NCI-H446 treated with DMSO at 0.1 percent for 48 hours (cell line): ENCODE measurements around the gene RAD51.

Experiments used
- DNase-seq: peaks from one replicate; lab custom pipeline; 2025; lab: John Stamatoyannopoulos, UW

The RAD51 gene

DNA sequence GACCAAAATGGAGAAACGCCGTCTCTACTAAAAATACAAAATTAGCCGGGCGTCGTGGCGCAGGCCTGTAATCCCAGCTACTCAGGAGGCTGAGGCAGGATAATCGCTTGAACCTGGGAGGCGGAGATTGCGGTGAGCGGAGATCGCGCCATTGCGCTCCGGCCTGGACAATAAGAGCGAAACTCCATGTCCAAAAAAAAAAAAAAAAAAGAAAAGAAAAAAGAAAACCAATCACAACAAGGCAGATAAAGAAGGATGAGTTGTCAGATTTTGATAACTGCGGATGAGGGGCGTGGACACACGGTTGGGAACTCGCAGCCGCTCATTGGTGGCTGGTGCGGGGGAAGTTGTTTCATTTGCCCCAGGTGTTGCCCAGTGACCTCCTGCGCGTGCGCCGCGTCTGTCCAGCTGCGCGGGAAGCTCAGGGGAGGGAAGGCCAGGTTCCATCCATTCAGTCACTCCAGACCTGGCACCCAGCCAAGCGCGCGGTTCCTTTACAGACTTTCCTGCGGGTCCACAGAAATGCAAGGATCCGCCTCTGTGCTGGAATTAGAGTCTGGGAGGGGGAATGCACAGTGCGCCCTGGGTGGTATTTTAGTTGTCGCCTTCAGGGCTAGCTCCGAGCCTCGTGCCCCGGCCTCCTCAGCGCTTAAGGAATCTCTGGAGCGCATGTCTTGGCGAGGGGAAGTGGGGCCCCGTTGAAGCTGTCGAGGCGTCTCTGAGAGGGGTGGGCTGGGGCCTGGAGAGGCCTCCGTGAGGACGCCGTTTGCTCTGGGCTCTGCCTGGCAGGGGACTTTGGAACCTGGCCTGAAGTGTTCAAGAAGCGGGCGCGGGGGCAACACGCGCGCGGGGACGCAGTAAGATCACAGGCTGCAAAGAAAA lies 68.2 kb downstream of the RAD51 start:
- no peak for DNase-seq

DNA sequence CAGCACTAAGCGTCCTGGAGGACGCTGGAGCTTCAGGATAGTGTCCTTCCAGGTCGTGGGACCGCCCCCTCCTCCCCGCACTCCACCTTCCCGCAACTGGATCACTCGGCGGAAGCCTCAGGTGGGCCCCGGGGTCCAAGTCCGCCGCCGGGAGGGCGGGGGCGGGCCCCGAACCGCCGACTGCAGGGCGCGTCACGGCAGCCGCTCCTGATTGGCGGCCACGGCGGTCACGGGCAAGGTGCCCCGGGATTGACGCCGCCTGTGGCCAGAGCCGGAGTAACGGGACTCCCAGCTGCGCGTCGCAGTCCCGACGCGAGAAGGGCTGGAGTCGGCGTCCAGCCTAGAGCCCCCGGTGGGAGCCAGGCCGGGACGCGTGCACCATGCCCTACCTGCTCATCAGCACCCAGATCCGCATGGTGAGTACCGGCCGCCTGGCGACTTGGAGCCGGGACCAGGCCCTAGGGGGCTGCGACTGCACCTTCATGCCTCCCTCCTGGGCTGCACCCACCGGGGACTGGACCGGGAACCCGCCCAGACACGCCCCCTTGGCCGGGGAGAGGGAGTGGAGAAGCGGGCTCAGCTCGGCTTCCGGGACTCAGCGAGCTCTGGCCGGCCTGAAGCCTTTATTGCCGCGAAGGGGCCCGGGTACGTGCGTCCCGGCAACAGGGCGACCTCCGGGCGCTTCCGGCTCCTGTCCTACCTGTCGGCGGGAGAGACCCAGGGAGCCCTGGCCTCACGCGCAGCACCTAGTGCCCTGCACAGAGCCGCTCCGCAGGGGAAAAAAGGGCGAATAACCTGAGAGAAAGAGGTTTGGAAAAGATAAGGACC lies 69.0 kb downstream of the RAD51 start, which contains the start of gene GCHFR:
Gene GCHFR (plus strand): TSS at position 268 of the 828 bp plus-strand sequence. CDS start 113 bp downstream, at position 381.
- DNase-seq: no peak

DNA sequence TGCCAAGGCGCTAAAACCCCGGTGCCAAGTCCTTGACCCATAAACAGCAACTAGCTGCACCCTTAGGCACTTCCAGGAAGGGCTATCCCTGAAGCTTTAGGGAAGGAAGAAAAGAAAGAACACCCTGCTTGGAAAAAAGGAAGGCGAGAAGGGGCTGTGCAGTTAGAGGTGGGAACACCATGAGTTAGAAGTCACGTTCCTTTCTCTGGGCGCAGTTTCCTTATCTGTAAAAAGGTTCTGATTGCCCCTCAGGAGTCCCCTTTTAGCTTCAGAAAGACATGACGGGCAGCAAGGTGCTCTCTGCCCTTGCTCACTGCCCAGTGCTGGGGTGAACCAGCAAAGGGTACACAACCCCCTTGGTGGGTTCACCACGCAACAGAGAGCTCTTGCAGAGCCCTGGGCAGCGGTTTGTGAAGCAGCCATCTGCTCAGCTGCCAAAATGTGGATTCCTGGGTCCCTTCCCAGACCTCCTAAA lies 69.7 kb downstream of the RAD51 start:
- DNase-seq: no peak

DNA sequence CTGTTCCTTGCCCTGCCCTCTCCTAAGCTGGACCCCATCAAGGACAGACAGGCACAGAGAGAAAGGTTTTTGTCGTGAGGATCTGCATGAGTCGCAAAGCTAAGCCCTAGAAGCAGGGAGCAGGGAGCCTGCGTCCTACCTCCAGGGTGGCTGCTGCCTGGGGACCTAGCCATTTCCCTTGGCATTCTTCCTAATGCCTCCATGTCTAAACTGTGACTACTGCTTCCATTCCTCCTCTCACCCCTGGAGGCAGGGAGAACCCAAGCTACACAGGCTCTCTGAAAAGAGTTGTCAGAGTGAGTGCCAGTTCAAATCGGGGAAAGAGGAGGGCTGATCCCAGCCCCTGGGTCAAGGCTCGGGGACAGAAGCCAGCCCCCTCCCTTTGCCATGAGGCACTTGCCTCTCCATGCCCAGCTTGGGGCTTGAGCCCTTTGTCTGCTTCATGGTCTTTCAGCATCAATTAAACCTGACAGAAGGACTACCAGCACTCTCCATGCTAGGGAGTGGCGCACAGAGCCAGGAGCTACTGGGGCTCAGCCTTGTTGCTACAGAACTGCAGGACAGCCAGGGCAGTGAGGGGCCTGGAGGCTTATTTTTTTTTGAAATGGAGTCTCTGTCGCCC lies 71.3 kb downstream of the RAD51 start:
- DNase-seq: no peak

DNA sequence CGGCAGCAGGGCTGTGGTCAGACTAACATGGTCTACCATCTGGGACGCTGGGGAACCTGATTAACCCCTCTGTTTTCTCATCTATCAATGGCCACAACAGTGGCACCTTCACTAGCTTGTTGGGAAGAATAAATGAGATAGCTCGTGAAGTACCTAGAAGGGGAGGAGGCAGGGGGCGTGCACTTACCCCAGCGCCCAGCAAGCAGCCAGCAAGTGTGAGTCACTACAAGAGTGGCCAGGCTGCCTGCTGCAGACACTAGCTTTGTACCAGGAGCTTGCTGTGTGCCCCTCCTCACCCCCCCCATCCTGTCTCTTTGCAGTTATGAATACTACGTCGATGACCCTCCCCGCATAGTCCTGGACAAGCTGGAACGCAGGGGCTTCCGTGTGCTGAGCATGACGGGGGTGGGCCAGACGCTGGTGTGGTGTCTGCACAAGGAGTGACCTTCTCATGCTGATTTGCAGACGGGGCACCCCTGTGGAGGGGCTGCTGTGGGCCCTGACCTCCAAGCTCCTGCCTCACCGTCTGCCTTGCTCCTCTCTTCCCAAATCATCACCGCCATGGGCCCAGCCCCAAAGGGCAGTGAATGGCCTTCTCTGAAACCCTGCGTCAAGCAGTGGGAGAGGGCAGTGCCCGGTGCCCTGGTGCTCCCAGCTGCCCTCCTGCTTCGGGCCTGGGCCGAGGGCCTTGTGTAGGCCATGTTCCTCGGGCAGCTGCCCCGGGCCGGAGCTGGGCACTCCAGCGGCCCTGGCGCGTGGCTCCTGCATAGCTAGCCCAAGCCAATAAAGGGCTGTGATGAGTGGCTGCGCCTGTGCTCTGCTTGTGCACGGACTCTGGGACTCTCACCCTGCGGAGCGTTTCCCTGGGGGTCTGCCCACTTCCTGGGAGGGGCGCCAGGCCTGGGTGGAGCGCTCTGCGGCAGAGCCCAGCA lies 72.2 kb downstream of the RAD51 start:
- peak; percentile 34 for DNase-seq

DNA sequence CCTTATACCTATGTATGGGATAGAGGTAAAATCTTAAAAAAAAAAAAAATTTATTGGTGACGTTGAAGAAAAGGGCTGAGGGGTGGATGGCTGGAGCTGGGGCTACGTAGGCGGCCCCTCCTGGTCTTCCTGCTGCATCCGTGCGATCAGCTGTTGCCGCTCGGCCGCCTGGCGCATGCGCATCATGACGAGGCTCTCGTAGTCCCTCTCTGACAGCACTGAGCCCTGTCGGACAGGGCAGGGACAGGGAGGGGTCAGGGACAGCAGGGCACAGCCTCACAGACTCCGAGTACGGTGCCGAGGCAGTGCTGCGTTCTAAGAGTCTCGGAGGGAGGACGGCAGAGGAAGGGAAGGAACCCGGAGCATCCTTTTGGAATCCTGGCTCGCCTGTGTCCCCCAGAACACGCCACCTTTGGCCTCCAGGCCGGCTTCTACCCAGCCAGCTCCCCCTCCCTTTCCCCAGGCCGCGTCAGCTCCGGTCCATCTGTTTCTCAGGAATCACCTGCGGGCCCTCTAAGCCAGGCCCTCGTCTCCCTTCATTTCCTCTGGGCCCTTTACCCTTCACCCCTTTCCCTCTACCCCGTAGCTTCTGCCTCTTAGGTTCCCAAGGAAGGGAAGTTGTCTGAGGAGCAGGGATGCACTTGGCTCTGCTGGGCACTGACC lies 73.0 kb downstream of the RAD51 start:
- no peak for DNase-seq

DNA sequence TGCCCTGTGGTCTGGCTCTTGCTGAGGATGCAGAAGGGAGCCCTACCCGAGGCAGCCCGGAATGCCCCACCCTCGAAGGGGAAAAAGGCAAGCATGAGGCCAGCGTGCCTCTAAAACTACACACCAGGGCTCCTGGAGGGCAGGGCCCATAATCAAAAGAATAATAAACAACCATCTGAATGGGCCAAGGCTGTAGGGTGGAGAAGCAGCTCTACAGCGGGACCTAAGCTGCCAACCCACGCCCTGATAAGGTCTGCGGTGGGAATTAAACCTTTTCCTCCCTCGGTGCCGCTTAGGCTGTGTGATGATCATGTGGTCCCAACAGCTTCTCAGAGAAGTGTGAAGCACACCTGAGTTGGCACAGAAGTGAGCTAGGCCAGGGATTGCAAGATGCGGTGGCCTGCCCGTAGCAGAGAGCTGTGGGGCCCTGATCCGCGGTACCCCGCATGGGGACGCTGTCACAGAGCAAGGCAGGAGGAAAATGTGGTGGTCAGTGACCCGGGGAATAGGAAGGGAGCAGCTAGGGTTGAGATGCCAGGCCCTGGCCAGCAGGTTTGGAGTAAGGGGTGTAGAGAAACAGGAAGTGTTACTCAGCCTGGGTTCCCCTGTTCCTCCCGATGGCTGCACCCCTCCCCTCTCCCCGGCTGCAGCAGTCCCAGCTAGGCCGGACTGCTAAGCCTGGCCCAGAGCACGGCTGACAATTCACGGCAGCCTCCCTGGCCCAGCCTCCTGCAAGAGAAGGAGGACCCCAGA lies 73.7 kb downstream of the RAD51 start:
- DNase-seq: no peak

DNA sequence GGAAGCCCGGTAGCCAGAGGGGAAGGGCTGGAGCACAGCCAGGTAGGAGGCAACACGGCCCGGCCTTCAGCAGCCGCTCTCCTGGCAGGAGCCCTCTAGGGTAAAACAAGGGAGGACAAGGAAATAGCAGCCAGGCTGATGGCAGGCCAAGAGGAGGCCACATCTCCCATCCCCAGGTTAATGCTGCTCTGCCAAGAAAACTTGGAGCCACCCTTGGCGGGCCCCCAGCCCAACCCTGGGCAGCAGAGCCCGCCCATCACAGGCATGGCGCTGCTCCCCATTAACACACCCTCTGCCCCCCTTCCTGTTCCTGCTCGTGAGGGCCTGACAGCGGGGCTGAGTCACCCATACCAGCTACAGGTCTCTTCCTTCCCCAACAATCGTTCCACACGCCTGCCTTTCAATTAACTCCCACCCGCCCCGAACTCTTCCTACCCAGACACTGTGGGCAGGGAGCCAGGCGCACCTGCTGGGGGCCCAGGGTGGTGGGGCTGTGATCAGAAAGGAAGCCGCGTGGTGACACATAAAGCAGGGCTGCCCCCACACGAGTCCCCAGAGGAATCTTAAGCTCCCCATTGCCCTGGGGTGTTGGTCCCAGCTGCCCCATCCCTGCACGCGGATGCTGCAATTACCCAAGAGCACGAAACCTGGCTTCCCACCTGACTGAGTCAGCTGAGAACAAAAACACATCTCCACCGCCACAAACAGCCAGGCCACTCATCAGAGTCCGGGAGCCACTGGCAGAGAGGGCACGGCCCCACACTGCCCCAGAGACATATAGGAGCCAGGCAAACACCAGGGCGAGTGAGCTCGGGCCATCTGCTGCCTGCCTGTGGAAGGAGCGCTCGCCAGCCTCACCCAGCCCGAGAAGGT lies 74.5 kb downstream of the RAD51 start, which contains the start of gene C15orf62:
Gene C15orf62 (plus strand): TSS at position 707 of the 873 bp plus-strand sequence. CDS start 516 bp downstream, outside the sequence.
- DNase-seq: peak; percentile 72

DNA sequence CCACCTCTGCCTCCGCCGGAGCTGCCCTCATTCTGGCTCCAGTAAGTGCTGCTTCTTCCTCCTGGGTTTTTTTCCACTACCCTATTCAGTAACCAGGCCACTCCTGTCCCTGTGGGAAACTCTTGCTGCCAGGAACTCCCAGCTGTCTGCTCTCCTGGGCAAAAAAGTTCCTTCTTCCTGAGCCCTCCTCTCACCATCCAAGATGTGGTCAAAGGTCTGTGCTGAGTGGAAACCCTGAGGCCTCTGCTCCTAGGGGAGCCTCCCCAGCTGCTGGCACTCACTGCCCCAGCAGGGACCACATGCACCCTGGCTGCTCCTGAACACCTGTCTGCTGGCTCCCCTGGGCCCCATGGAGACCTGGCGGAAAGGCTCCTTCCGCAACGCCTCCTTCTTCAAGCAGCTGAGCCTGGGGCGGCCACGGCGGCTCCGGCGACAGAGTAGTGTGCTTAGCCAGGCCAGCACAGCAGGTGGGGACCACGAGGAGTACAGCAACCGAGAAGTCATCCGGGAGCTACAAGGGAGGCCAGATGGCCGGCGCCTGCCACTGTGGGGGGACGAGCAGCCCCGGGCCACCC lies 75.3 kb downstream of the RAD51 start:
- DNase-seq: no peak

DNA sequence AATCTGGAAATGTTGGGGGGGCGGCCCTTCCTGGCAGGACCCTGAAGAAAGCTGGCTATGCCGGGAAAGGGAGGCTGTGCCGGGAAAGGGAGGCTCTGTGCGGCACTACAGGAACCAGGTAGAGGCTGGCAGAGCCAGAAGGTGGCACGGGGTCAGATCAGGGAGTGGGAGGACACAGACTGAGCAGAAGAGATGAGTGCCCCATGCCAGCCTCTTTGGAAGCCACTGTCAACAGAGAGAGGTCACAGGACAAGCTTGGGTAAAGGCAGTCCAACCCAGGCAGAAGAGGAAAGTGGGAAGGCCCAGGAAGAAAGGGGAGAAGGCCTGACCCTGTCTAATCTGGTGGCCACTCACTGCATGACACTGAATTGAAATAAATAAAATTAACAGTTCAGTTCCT lies 76.3 kb downstream of the RAD51 start:
- no peak for DNase-seq

DNA sequence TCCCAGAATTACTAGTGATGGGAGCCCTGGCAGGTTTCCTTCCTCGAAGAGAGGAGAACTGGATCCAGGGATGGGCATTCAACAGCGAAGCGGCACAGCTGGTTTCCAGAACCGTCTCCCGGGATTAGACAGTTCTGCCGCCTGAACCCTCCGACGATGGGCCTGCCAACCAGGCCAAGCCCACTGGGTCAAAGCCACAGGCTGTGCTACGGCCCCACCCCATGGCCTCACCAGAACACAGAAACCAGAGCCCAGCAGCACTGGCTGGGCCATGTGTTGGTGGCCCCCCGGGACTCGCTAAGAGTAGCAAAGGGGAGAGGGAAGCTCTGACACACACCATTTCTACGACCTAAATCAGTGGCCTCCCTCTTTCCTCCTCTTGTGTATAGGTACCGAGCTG lies 77.0 kb downstream of the RAD51 start:
- DNase-seq: no peak

DNA sequence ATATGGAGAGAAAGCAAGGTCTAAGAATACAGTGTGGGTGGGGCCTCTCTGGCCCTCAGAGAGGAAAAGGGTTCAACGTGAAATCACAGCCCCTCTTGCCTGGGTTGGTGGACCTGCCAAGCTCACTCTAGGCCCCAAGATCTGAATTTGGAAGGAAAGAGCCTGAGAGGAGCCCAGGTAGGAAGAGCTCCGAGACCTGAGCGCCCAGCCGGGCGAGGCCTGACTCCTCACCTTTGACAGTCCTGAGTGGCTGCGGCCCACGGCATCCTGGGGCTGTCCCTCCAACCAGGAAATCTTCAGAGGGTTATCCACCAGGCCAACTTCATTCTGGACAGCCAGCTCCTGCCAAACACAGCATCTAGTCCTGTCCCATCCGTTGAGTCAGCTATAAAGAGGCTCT lies 78.5 kb downstream of the RAD51 start:
- DNase-seq: no peak

DNA sequence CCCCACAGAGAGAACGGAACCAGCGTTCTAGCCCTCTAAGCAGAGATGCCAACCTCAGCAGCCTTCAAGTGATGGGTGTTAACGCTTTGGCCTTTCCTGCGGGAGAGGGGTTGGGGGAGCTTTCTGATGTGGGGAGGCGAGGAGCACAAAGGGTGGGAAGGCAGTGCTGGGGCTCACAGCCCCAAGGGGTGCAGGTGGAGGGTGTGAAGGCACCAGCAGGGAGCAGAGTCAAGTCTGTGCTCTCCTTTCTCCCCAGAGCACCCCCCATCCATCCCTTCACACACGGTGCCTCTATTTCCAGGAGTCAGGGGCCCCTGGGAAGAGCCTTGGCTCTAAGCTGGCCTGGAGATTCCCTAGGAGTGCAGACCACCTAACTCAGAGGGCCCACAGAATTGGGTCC lies 78.9 kb downstream of the RAD51 start:
- no peak for DNase-seq

DNA sequence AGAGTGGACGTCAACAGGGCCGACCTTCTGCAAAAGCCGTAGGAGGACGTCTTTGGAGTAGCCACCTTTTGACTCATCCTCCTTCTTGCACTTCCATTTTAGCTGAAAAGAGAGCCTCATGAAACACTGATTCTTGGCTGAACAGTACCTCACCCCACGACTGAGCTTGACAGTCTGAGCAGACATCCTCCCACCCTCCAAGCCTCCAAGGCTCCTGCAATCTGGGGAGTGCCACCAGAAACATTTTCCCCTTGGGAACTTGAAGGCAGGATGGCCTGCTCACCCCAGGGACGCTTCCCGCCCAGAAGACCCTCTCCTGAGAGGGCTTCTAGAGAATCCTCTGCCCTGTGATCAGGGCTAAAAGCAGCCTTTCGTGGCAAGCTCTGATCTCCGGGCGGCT lies 80.0 kb downstream of the RAD51 start:
- no peak for DNase-seq

DNA sequence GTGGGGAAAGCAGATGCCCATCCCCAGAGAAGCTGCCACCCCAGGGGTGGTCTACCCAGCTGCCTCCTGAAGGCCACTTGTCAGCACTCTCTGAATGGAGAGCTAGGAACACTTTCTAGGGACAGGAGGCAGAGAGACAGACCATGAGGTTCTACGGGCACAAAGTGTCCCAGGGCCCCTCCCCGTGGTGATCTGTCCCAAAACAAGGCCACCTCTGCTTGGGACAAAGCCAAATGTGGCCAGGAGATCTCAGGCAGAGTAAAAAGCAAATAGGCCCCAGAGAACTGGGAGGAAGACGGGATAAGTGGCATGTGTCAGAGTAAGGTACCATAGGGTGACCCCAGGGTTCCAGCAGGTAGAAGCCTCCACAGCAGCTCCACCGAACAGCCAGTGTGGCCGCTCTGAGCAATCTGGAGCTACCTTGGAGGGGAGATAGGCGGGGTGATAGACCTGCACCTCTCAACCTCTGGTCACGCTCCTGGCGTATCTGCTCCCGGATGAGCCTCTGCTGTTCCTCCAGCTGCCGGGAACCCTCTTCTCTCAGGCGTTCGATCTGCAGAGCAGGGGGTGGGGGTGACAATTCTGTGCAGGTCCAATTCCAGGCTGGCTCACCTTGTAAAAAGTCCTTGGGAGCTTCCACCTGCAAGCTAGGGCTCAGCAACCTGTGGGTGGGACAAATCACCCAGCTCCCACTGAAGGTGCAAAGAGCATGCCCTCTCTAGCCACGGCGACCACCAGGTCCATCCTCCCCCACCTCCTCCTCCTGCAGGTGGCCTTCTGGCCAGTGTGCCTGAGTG lies 81.0 kb downstream of the RAD51 start:
- no peak for DNase-seq

DNA sequence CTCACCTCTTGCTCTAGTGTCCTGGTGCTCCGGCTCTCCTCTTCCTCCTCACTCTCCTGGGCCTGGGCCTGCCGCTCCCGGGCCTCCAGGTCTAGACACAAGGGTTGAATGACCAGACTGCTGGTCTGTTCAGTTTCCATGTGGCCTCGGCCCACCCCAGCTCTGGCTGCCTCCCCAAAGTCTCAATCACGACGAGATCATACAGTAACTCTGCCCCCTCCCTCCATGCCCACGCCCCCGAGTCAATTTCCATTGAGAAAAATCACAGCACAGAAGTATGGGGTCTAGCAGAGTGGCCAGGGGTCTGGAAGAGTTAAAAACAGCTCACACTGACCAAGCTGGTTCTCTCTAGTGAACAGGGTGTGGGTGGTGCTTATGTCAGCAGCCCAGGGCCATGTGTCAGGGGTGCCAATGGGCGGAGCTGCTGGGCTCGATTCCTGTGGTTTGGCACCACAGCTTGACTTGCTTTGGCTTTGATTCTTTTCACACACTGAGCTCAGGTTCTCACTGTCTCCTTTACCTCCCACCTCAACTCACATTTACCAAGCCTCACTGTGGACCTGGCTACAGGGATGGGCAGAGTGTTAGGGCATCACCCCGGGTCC lies 81.7 kb downstream of the RAD51 start:
- no peak for DNase-seq
